Measurements from ENCODE around the gene SARS1.
A peak's percentile ranks its signal among the peaks of the same experiment; 100 is the strongest.

Gene SARS1

DNA sequence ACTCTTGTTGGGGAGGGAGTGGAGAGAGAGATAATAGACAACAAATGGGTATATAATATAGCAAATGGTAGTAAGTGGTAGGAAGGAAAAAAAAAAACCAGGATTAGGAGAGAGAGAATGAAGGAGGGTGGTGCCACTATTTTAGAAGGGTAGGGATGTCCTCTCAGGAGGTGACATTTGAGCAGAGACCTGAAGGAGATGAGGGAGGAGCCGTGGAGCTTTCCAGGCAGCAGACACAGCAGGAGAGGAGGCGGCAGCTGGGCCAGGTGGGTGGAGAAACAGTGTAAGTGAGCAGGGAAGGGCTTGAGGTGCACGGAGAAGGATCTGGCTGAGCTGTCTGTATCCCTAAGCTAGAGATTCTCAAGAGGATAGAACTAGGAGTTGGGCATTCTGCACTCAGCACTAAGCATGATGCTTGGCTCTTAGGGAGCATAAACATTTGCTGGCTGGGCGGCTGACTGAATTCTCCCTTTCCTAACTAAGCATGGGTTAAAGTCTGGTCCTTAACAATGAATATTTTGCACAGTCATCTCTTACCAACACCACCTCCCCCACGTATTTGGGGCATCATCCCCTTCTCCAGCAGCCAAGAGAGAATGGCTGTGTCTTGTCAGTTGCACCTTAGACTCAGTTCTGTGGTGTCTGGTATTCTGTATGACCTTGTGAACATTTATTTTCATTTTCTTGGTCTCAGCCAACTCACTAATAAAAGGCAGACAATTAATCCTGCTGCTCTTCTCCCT, 27.6 kb upstream of the SARS1 start:
- Mint-ChIP-seq H3K4me1 (peaks cover 35% of the 10 kb centered on the region), H3K36me3 (ENCODE audit: low read depth) (no peaks in the 10 kb centered on the region), H3K9me3 (no peaks in the 10 kb centered on the region), H3K4me3 (no peak overlapping the region), H3K27ac (peak overlapping the region; percentile 43), H3K27me3 (ENCODE audit: low read depth, poor library complexity) (no peaks in the 10 kb centered on the region)
- DNase-seq, result no peak
- TF ChIP-seq, protein P1, sequence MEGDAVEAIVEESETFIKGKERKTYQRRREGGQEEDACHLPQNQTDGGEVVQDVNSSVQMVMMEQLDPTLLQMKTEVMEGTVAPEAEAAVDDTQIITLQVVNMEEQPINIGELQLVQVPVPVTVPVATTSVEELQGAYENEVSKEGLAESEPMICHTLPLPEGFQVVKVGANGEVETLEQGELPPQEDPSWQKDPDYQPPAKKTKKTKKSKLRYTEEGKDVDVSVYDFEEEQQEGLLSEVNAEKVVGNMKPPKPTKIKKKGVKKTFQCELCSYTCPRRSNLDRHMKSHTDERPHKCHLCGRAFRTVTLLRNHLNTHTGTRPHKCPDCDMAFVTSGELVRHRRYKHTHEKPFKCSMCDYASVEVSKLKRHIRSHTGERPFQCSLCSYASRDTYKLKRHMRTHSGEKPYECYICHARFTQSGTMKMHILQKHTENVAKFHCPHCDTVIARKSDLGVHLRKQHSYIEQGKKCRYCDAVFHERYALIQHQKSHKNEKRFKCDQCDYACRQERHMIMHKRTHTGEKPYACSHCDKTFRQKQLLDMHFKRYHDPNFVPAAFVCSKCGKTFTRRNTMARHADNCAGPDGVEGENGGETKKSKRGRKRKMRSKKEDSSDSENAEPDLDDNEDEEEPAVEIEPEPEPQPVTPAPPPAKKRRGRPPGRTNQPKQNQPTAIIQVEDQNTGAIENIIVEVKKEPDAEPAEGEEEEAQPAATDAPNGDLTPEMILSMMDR (IDR thresholded peaks at IDR 0.05), result no peak

DNA sequence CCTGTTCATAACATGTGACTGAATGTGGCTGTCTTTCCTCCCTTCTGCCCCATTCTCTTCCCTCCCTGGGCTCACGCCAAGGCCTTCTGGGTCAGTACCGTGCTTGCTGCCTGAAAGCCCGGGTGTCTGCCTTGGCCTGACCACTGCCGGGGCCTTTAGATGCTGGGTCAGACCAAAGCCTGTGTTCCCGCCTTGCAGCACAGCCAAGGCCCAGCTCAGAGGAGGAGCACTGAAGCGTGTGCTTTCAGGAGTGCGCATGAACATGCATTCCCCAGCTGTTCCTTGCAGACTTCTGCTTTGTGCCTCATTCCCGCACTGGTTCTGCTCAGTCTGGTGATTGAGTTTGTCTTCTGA, 27.0 kb upstream of the SARS1 start:
- DNase-seq, result no peak
- H3K4me1 Mint-ChIP-seq, result peaks cover 40% of the 10 kb centered on the region
- no peak overlapping the region for H3K4me3 Mint-ChIP-seq
- no peaks in the 10 kb centered on the region for H3K36me3 Mint-ChIP-seq (ENCODE audit: low read depth)
- H3K27me3 Mint-ChIP-seq (ENCODE audit: low read depth, poor library complexity), result no peaks in the 10 kb centered on the region
- no peaks in the 10 kb centered on the region for H3K9me3 Mint-ChIP-seq
- no peak overlapping the region for H3K27ac Mint-ChIP-seq
- TF ChIP-seq, protein P1 (IDR thresholded peaks at IDR 0.05), result no peak

DNA sequence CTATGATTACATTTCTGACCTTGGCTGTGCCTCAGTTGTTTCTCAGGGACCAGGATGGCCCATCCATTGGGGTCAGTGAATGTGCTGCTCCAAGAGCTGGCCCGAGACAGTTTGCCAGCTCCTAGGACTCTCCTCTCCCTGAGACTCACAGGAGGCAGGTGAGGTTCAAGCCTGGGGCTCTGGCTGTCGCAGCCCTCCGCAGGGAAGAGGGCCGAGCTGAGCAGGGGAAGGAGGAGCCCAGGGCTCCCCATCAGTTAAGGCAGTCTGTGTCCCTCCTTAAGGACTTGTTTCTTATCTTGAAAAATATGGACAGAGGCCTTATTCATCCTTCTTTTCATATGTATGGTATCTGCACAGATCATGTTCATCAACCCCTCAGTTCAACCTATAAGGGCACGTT, 26.6 kb upstream of the SARS1 start:
- Mint-ChIP-seq H3K36me3 (ENCODE audit: low read depth) (no peaks in the 10 kb centered on the region), H3K4me1 (peaks cover 45% of the 10 kb centered on the region), H3K27ac (no peak overlapping the region), H3K9me3 (no peaks in the 10 kb centered on the region), H3K4me3 (no peak overlapping the region), H3K27me3 (ENCODE audit: low read depth, poor library complexity) (no peaks in the 10 kb centered on the region)
- TF ChIP-seq, protein P1 (IDR thresholded peaks at IDR 0.05), result no peak
- no peak for DNase-seq

DNA sequence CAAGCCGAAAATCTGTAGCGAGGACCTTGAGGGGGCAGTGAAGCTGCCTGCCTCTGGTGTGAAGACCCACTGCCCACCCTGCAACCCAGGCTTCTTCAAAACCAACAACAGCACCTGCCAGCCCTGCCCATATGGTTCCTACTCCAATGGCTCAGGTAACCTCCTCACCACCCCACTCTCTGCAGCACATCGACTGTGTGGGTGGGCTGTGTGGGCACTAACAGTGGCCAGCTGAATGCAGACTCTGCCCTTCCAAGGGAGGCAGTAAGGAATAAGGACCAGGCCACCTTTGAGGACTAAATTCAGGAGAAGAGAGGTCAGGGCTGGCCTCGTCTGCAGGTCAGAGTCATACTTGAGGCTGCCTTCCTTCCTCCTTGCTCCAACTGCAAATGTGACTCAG, 25.5 kb upstream of the SARS1 start:
- H3K4me1 Mint-ChIP-seq, result peaks cover 51% of the 10 kb centered on the region
- H3K9me3 Mint-ChIP-seq, result no peaks in the 10 kb centered on the region
- no peaks in the 10 kb centered on the region for H3K36me3 Mint-ChIP-seq (ENCODE audit: low read depth)
- DNase-seq, result no peak
- peaks cover 2% of the 10 kb centered on the region for H3K27me3 Mint-ChIP-seq (ENCODE audit: low read depth, poor library complexity)
- no peak overlapping the region for H3K27ac Mint-ChIP-seq
- TF ChIP-seq, protein P1 (IDR thresholded peaks at IDR 0.05), result no peak
- H3K4me3 Mint-ChIP-seq, result no peak overlapping the region

DNA sequence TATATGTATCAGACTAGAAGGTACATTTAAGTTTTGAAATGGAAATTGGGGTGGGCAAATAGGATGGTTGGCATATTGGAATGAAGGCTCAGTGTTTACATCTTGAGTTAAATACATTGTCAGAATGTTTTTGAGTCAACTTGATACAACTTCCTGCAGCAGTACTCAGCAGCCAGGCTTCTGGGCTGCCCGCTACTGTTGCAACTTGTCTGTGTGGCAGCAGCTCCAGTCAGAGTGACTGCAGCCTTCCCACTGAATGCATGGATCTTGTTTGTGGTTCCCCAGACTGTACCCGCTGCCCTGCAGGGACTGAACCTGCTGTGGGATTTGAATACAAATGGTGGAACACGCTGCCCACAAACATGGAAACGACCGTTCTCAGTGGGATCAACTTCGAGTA, 24.9 kb upstream of the SARS1 start:
- H3K27me3 Mint-ChIP-seq (ENCODE audit: low read depth, poor library complexity), result peaks cover 2% of the 10 kb centered on the region
- H3K4me3 Mint-ChIP-seq, result no peak overlapping the region
- DNase-seq, result no peak
- no peaks in the 10 kb centered on the region for H3K36me3 Mint-ChIP-seq (ENCODE audit: low read depth)
- TF ChIP-seq, protein P1 (IDR thresholded peaks at IDR 0.05), result no peak
- peaks cover 51% of the 10 kb centered on the region for H3K4me1 Mint-ChIP-seq
- H3K27ac Mint-ChIP-seq, result no peak overlapping the region
- no peaks in the 10 kb centered on the region for H3K9me3 Mint-ChIP-seq

DNA sequence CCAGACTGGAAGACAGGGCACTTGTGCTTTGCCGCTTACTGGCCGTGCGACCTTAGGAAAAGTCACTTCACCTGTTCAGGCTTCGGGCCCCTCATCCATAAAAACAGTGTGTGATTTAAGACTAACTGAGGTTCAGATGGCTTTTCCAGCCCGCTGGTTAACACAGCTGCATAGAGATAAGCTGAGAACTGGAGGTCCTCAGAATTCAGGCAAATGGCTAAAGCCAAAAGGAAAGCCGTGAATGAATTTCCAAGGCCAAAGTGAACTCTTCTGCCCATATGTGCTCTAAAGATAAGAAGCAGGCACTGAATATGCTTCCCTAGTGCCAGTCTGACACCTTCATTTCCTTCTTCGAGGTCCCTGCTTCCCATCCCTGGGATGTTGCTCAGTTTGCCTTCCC, 23.5 kb upstream of the SARS1 start:
- no peak for DNase-seq
- TF ChIP-seq, protein P1 (IDR thresholded peaks at IDR 0.05), result no peak
- Mint-ChIP-seq H3K4me3 (no peak overlapping the region), H3K27me3 (ENCODE audit: low read depth, poor library complexity) (peaks cover 2% of the 10 kb centered on the region), H3K4me1 (peaks cover 57% of the 10 kb centered on the region), H3K9me3 (no peaks in the 10 kb centered on the region), H3K27ac (no peak overlapping the region), H3K36me3 (ENCODE audit: low read depth) (no peaks in the 10 kb centered on the region)
